Sigmoid colon (tissue), 7 donors: ENCODE results near the gene POU2F3. TPM values are rescaled to one million over a fixed set of nuclear protein-coding genes. Genes with fewer than 3 reads are reported as not detected.

ENCODE experiments used
- DNase-seq: peaks from one replicate; pipeline ENCODE4 v3.0.0-alpha.2; 2019
- H3K27ac ChIP-seq, 4 donors: fragments of 200-600 bp; sonication (generic); one replicate each; pipeline ENCODE4 v1.5.1; 2016 to 2019; ENCODE audit warnings: mild to moderate bottlenecking in 1 of 4
- H3K27me3 ChIP-seq, 3 donors: fragments of 200-600 bp; sonication (generic); one replicate each; pipeline ENCODE4 v1.5.1; 2019; ENCODE audit warnings: mild to moderate bottlenecking in 1 of 3
- H3K36me3 ChIP-seq, 4 donors: fragments of 200-600 bp; sonication (generic); one replicate each; pipeline ENCODE4 v1.5.1; 2016 to 2019
- H3K4me1 ChIP-seq, 4 donors: fragments of 200-600 bp; sonication (generic); one replicate each; pipeline ENCODE4 v1.5.1; 2017 to 2019
- H3K4me3 ChIP-seq, 4 donors: fragments of 200-600 bp; sonication (generic); one replicate each; pipeline ENCODE4 v1.5.1; 2017 to 2019; ENCODE audit warnings: mild to moderate bottlenecking in 2 of 4, moderate library complexity in 1 of 4
- H3K9me3 ChIP-seq, 4 donors: fragments of 200-600 bp in 3 of 4; sonication (generic) in 3 of 4; one replicate each; pipeline versions ENCODE4 v1.5.1 to v1.6.1; 2013 to 2019
- CTCF ChIP-seq, 4 experiments: fragments of 450-650 bp in 3 of 4; fragments of 200-600 bp in 1 of 4; IDR thresholded peaks; one replicate each; pipeline ENCODE4 v1.5.1; 2016 to 2019; ENCODE audit warnings: antibody characterized with exemption in 4 of 4, mild to moderate bottlenecking in 3 of 4, moderate library complexity in 2 of 4
- EP300 ChIP-seq, 4 donors: sonication (generic); formaldehyde crosslinking; IDR thresholded peaks; one replicate each; pipeline ENCODE4 v1.6.1; 2017; ENCODE audit warnings: antibody characterized with exemption in 4 of 4
- POLR2A ChIP-seq, 2 donors: fragments of 450-650 bp; IDR thresholded peaks; one replicate each; pipeline ENCODE4 v1.6.1; 2016; ENCODE audit warnings: antibody characterized with exemption in 2 of 2, mild to moderate bottlenecking in 2 of 2, moderate library complexity in 2 of 2
- POLR2AphosphoS5 ChIP-seq, 4 donors: sonication (generic); formaldehyde crosslinking; IDR thresholded peaks; one replicate each; pipeline ENCODE4 v1.6.1; 2017; ENCODE audit warnings: antibody characterized with exemption in 4 of 4
- WGBS, 2 donors: extraction: QIAGEN DNeasy Blood & Tissue Kit; methylation state at CpG; one replicate each; pipeline ENCODE4 v1.1.7; 2013; 5-methylcytosine and 5-hydroxymethylcytosine counted together
- intact Hi-C: fragments of 100-400 bp; cut with DNase I; formaldehyde crosslinking; loops from one replicate; pipeline ENCODE4 v1.15.1; 2023
- polyA plus RNA-seq, 3 donors: library from polyadenylated mRNA; stranded (reverse); fragments of 200-250 nt; gene quantifications; one replicate each; pipeline ENCODE4 v1.2.3, GENCODE V29; 2013
- total RNA-seq, 4 donors: library from RNA; depleted of rRNA; stranded (reverse); fragments of >200 nt; gene quantifications; one replicate each; pipeline ENCODE4 v1.1.0, GENCODE V29; 2016
- donor health status: healthy with polysubstance abuse.
- donor health status: Bipolar disorder and iron deficiency.
- donor health status: healthy.

The POU2F3 gene
- total and polyA plus RNA-seq, 7 donors: 0.92 to 1.8 (median 1.3) TPM; not detected in 4

- no peak for DNase-seq
- intact Hi-C loops: no loop called here
- TF ChIP-seq CTCF (IDR thresholded peaks at IDR 0.05): no peak
- Histone ChIP-seq H3K27ac (peak overlapping the region; percentile 62 to 72 (median 68)), H3K9me3 (no peaks in the 10 kb centered on the region), H3K36me3 (no peaks in the 10 kb centered on the region), H3K4me1 (peaks cover 0 to 60% (median 36%) of the 10 kb centered on the region in 4 donors), H3K27me3 (no peaks in the 10 kb centered on the region), H3K4me3 (no peak overlapping the region)
- 35 to 61% methylated on average over 12 of the region's 12 CpGs for WGBS, 2 donors
Observed at GRCh38 chr11:120217941-120218694, 21.8 kb upstream of the POU2F3 start.

GRCh38 chr11:120218695-120219033 lies 21.3 kb upstream of the POU2F3 start:
- DNase-seq: no peak
- H3K4me1 ChIP-seq: peaks cover 0 to 60% (median 37%) of the 10 kb centered on the region in 4 donors
- H3K4me3 ChIP-seq: no peak overlapping the region
- H3K27me3 ChIP-seq: no peaks in the 10 kb centered on the region
- intact Hi-C loops: no loop called here
- H3K36me3 ChIP-seq: no peaks in the 10 kb centered on the region
- TF ChIP-seq POLR2AphosphoS5 (IDR thresholded peaks at IDR 0.05) (no peak), EP300 (IDR thresholded peaks at IDR 0.05) (no peak), POLR2A (IDR thresholded peaks at IDR 0.05) (no peak), CTCF (IDR thresholded peaks at IDR 0.05) (no peak)
- H3K9me3 ChIP-seq: no peaks in the 10 kb centered on the region
- H3K27ac ChIP-seq: peak overlapping the region; percentile 62 to 72 (median 68)
- 73 to 74% methylated on average over 10 of the region's 10 CpGs for WGBS, 2 donors

- H3K4me3 ChIP-seq: no peak overlapping the region
- peaks cover 0 to 67% (median 38%) of the 10 kb centered on the region in 4 donors for H3K4me1 ChIP-seq
- peak; percentile 89 for DNase-seq
- H3K27ac ChIP-seq: peak overlapping the region; percentile 62 to 72 (median 68)
- 82 to 83% methylated on average over 13 of the region's 13 CpGs for WGBS, 2 donors
- no peaks in the 10 kb centered on the region for H3K36me3 ChIP-seq
- H3K27me3 ChIP-seq: no peaks in the 10 kb centered on the region
- no peaks in the 10 kb centered on the region for H3K9me3 ChIP-seq
- TF ChIP-seq EP300 (IDR thresholded peaks at IDR 0.05) (no peak), CTCF (IDR thresholded peaks at IDR 0.05) (no peak), POLR2AphosphoS5 (IDR thresholded peaks at IDR 0.05) (peak in 1 of 4 donors; percentile 33), POLR2A (IDR thresholded peaks at IDR 0.05) (no peak)
- intact Hi-C loops: no loop called here
Observed at GRCh38 chr11:120219232-120219937, 20.6 kb upstream of the POU2F3 start.

- Histone ChIP-seq H3K36me3 (no peaks in the 10 kb centered on the region), H3K9me3 (no peaks in the 10 kb centered on the region), H3K4me3 (no peak overlapping the region), H3K4me1 (peaks cover 0 to 72% (median 38%) of the 10 kb centered on the region in 4 donors), H3K27me3 (no peaks in the 10 kb centered on the region), H3K27ac (peak overlapping the region; percentile 62 to 72 (median 68))
- TF ChIP-seq EP300 (IDR thresholded peaks at IDR 0.05) (no peak), POLR2AphosphoS5 (IDR thresholded peaks at IDR 0.05) (no peak), POLR2A (IDR thresholded peaks at IDR 0.05) (no peak)
- intact Hi-C loops: no loop called here
- no peak for DNase-seq
- 62 to 70% methylated on average over 9 of the region's 9 CpGs for WGBS, 2 donors
Observed at GRCh38 chr11:120219938-120220746, 19.8 kb upstream of the POU2F3 start.

- Histone ChIP-seq H3K27me3 (no peaks in the 10 kb centered on the region), H3K4me1 (peaks cover 0 to 73% (median 36%) of the 10 kb centered on the region in 4 donors), H3K36me3 (no peaks in the 10 kb centered on the region), H3K4me3 (no peak overlapping the region), H3K9me3 (no peaks in the 10 kb centered on the region), H3K27ac (peak overlapping the region; percentile 62 to 72 (median 68))
- intact Hi-C loops: no loop called here
- 51 to 71% methylated on average over 4 of the region's 4 CpGs for WGBS, 2 donors
- TF ChIP-seq EP300 (IDR thresholded peaks at IDR 0.05): no peak
- no peak for TF ChIP-seq POLR2A (IDR thresholded peaks at IDR 0.05)
- no peak for TF ChIP-seq CTCF (IDR thresholded peaks at IDR 0.05)
- TF ChIP-seq POLR2AphosphoS5 (IDR thresholded peaks at IDR 0.05): no peak
- no peak for DNase-seq
Observed at GRCh38 chr11:120220747-120221037, 19.2 kb upstream of the POU2F3 start.
